ENCODE data around the gene ETS1. TPM values are rescaled to one million over a fixed set of nuclear protein-coding genes. Genes with fewer than 3 reads are reported as not detected.

The ETS1 gene
- total RNA-seq, 1 experiment from 2014 or later, result 29.9 TPM

GRCh38 chr11:128448200-128448886 lies 139.0 kb downstream of the ETS1 start:
- Mint-ChIP-seq H3K36me3 (ENCODE audit: insufficient read depth in 1 of 3, low read depth in 3 of 3) (no peaks in the 10 kb centered on the region), H3K27me3 (ENCODE audit: low read depth) (no peaks in the 10 kb centered on the region; the same call in 1 of the 2 replicates), H3K27ac (no peak overlapping the region; a peak in 1 of 7 replicates), H3K9me3 (peaks cover 0 to 2% of the 10 kb centered on the region in 2 experiments; a peak in 3 of 5 replicates), H3K4me3 (no peak overlapping the region), H3K4me1 (peaks cover 0 to 3% of the 10 kb centered on the region in 2 experiments; a peak in 2 of 4 replicates)
- Histone ChIP-seq H4K8ac (replicated peaks; ENCODE audit: insufficient read length, low read depth, low read length) (no peak overlapping the region), H3K27me3 (ENCODE audit: insufficient read depth, low read length) (no peaks in the 10 kb centered on the region), H3K14ac (ENCODE audit: insufficient read depth, low read length) (no peak overlapping the region), H4K20me1 (ENCODE audit: control insufficient read depth, insufficient read depth, insufficient read length) (no peaks in the 10 kb centered on the region), H4K5ac (ENCODE audit: insufficient read length, low read depth, low read length) (no peak overlapping the region), H2AFZ (ENCODE audit: low read length) (no peak overlapping the region), H3K18ac (ENCODE audit: insufficient read length, low read depth, low read length) (no peak overlapping the region), H3K9ac (ENCODE audit: extremely low read depth, insufficient read length, low read length) (no peak overlapping the region), H3K9me3 (ENCODE audit: control insufficient read depth, low read depth, low read length) (no peaks in the 10 kb centered on the region), H2BK20ac (ENCODE audit: low read depth, low read length, poor library complexity, severe bottlenecking) (no peak overlapping the region), H2AK5ac (ENCODE audit: insufficient read length, low read length) (no peak overlapping the region), H3K23me2 (ENCODE audit: insufficient read length, low read depth, low read length, poor library complexity, severe bottlenecking) (no peaks in the 10 kb centered on the region), H3K4me1 (ENCODE audit: insufficient read depth, low read length) (no peaks in the 10 kb centered on the region), H3T11ph (ENCODE audit: low read length) (no peak overlapping the region), H3K4me2 (ENCODE audit: insufficient read depth, insufficient read length, low read length) (no peak overlapping the region), H2BK12ac (ENCODE audit: insufficient read length, low read depth, low read length) (no peak overlapping the region), H3K79me1 (ENCODE audit: insufficient read depth, low read depth, low read length, poor library complexity, severe bottlenecking) (no peaks in the 10 kb centered on the region), H3K23ac (ENCODE audit: insufficient read length, low read depth, low read length) (no peak overlapping the region), H2BK5ac (ENCODE audit: insufficient read length, low read length) (no peak overlapping the region), H4K91ac (ENCODE audit: insufficient read length, low read depth, low read length) (no peak overlapping the region), H2BK15ac (ENCODE audit: low read depth, low read length) (no peak overlapping the region), H3K79me2 (ENCODE audit: insufficient read depth, low read length) (no peaks in the 10 kb centered on the region), H3K27ac (ENCODE audit: insufficient read length, low read depth, low read length) (no peak overlapping the region), H2BK120ac (ENCODE audit: low read depth, low read length, poor library complexity, severe bottlenecking) (no peak overlapping the region), H3K56ac (ENCODE audit: insufficient read length, low read depth, low read length) (no peak overlapping the region), H3K4ac (ENCODE audit: low read depth, low read length) (no peak overlapping the region)
- no peak; the same call in 2 of the 3 replicates for TF ChIP-seq CTCF (conservative IDR thresholded peaks at IDR 0.05)
- peak; percentile 43 for DNase-seq
- WGBS (ENCODE audit: extremely low coverage, insufficient read length, low lambda C conversion rate), result no CpG with 5 or more reads among the region's 7 CpGs

Measured in H9 (cell line).